HepG2 (cell line): ENCODE measurements around the gene ZFP92. TPM values are rescaled to one million over a fixed set of nuclear protein-coding genes. Genes with fewer than 3 reads are reported as not detected.

Experiments used
- ATAC-seq: fragments of 200-7000 bp; cut with Tn5 transposase; 3 replicates; pipeline ENCODE4 v1.9.1; 2020; ENCODE audit warnings: mild to moderate bottlenecking, moderate library complexity
- BruUV-seq: library from RNA; stranded (reverse); fragments of 400-500 nt; replicated peaks from 2 replicates; lab custom pipeline; 2021; lab: Mats Ljungman, UMichigan
- CTCF ChIA-PET: fragments of 300-600 bp; formaldehyde crosslinking; extraction: SDS; loops from one replicate; lab custom pipeline; 2021; ENCODE audit warnings: low total read pairs, inconsistent platforms, low intra/inter-chr PET ratio; lab: Yijun Ruan, JAX
- POLR2A ChIA-PET: fragments of 350-600 bp; sonication (Branson Sonifier 250); formaldehyde crosslinking; loops from one replicate; lab custom pipeline; 2020; ENCODE audit warnings: antibody characterized with exemption, inconsistent platforms; lab: Yijun Ruan, JAX
- DNase-seq: peaks from one replicate; pipeline ENCODE4 v3.0.0-alpha.2; 2015; ENCODE audit warnings: low spot score
- FAIRE-seq: peaks from 3 replicates; lab custom pipeline; 2011; peaks lifted over from hg19 to GRCh38; lab: Jason Lieb, UNC
- H2AFZ ChIP-seq: one replicate; pipeline ENCODE4 v1.6.1; 2011; ENCODE audit warnings: low read length, inconsistent platforms
- H3K27ac ChIP-seq: fragments of 300-600 bp; 3 replicates; pipeline ENCODE4 v1.8.0; 2011; ENCODE audit warnings: mixed run types, mild to moderate bottlenecking, mixed read lengths, low read length, inconsistent platforms; ENCODE audit not compliant: insufficient read depth; ENCODE audit errors: extremely low read length
- H3K27me3 ChIP-seq, 2 experiments: fragments of 200-600 bp in 1 of 2; 2 replicates in 1 of 2; 3 replicates in 1 of 2; pipeline versions ENCODE4 v1.6.0 to v1.8.0; 2011; ENCODE audit warnings: low read length in 2 of 2, mild to moderate bottlenecking in 2 of 2, moderate library complexity in 2 of 2, inconsistent platforms in 1 of 2; ENCODE audit not compliant: insufficient read depth in 2 of 2, control insufficient read depth in 1 of 2
- H3K36me3 ChIP-seq, 2 experiments: fragments of 200-600 bp in 1 of 2; replicated peaks in 1 of 2; 2 replicates in 1 of 2; 3 replicates in 1 of 2; pipeline versions ENCODE4 v1.5.1 to v1.8.0; 2011; ENCODE audit warnings: low read length in 2 of 2, inconsistent platforms in 1 of 2; ENCODE audit not compliant: insufficient read depth in 2 of 2, control insufficient read depth in 1 of 2
- H3K4me1 ChIP-seq: 2 replicates; pipeline ENCODE4 v1.5.1; 2012; ENCODE audit warnings: low read length, inconsistent platforms; ENCODE audit not compliant: insufficient read depth
- H3K4me2 ChIP-seq: 2 replicates; pipeline ENCODE4 v1.6.0; 2011; ENCODE audit warnings: low read depth, low read length, inconsistent platforms
- H3K4me3 ChIP-seq, 3 experiments: fragments of 200-600 bp in 1 of 3; sonication (generic), shearing (Covaris generic) in 1 of 3; replicated peaks in 1 of 3; 2 replicates each; pipeline ENCODE4 v1.5.1; 2011 to 2016; ENCODE audit warnings: low read length in 3 of 3, inconsistent platforms in 2 of 3, low read depth in 2 of 3, mild to moderate bottlenecking in 2 of 3, control low read depth in 1 of 3, mixed read lengths in 1 of 3; ENCODE audit not compliant: insufficient read depth in 1 of 3
- H3K79me2 ChIP-seq: one replicate; pipeline ENCODE4 v1.6.1; 2011; ENCODE audit warnings: low read length, inconsistent platforms; ENCODE audit not compliant: insufficient read depth
- H3K9ac ChIP-seq: 2 replicates; pipeline ENCODE4 v1.6.0; 2011; ENCODE audit warnings: mild to moderate bottlenecking, low read depth, low read length, inconsistent platforms; ENCODE audit not compliant: insufficient read depth
- H3K9me3 ChIP-seq: 2 replicates; pipeline ENCODE4 v1.5.1; 2012; ENCODE audit warnings: mild to moderate bottlenecking, low read length
- H4K20me1 ChIP-seq: 2 replicates; pipeline ENCODE4 v1.6.0; 2011; ENCODE audit warnings: inconsistent platforms, mild to moderate bottlenecking, low read length, moderate library complexity; ENCODE audit not compliant: insufficient read depth
- EEA1 ChIP-seq: sonication (generic); formaldehyde crosslinking; IDR thresholded peaks from 2 replicates; pipeline ENCODE4 v1.5.1; 2020; ENCODE audit warnings: mild to moderate bottlenecking, missing genetic modification reagents, borderline replicate concordance
- FOSL2 ChIP-seq: sonication (generic); formaldehyde crosslinking; IDR thresholded peaks from 2 replicates; pipeline ENCODE4 v1.4.0; 2020; ENCODE audit warnings: missing genetic modification reagents
- GFI1 ChIP-seq: sonication (generic); formaldehyde crosslinking; IDR thresholded peaks from 2 replicates; pipeline ENCODE4 v1.5.0; 2020; ENCODE audit warnings: missing genetic modification reagents, mild to moderate bottlenecking, borderline replicate concordance
- MYC ChIP-seq: sonication (generic); formaldehyde crosslinking; IDR thresholded peaks from 2 replicates; pipeline ENCODE4 v1.9.0; 2021; ENCODE audit warnings: missing genetic modification reagents, borderline replicate concordance
- RARG ChIP-seq: sonication (generic); formaldehyde crosslinking; IDR thresholded peaks from 2 replicates; pipeline ENCODE4 v1.4.0; 2020; ENCODE audit warnings: low read depth, mild to moderate bottlenecking, missing genetic modification reagents
- RELA ChIP-seq: sonication (generic); formaldehyde crosslinking; IDR thresholded peaks from 2 replicates; pipeline ENCODE4 v1.4.0; 2020; ENCODE audit warnings: missing genetic modification reagents
- TCF7 ChIP-seq: sonication (generic); IDR thresholded peaks from 2 replicates; pipeline ENCODE4 v1.6.1; 2016; ENCODE audit warnings: antibody characterized with exemption, low read depth
- ZFP62 ChIP-seq: sonication (generic); formaldehyde crosslinking; IDR thresholded peaks from 2 replicates; pipeline ENCODE4 v1.4.0; 2020; ENCODE audit warnings: missing genetic modification reagents
- ZNF383 ChIP-seq: sonication (generic); formaldehyde crosslinking; IDR thresholded peaks from 2 replicates; pipeline ENCODE4 v1.4.0; 2020; ENCODE audit warnings: missing genetic modification reagents, mild to moderate bottlenecking, borderline replicate concordance
- ZNF414 ChIP-seq: sonication (generic); formaldehyde crosslinking; IDR thresholded peaks from 2 replicates; pipeline ENCODE4 v1.5.0; 2020; ENCODE audit warnings: missing genetic modification reagents
- ZNF580 ChIP-seq: IDR thresholded peaks from 2 replicates; pipeline ENCODE4 v1.6.1; 2016; ENCODE audit warnings: low read depth, borderline replicate concordance
- WGBS: methylation state at CpG from one replicate; pipeline ENCODE4 v1.1.6; 2017; ENCODE audit warnings: low lambda C conversion rate; 5-methylcytosine and 5-hydroxymethylcytosine counted together
- in situ Hi-C: cut with HindIII; loops from 2 replicates; pipeline ENCODE4 v1.10.0; 2017; ENCODE audit warnings: low pct_unique_long_range_greater_than_20kb; ENCODE audit not compliant: extremely low pct_ligation_motif_present
- intact Hi-C: fragments of 100-400 bp; cut with micrococcal nuclease; formaldehyde crosslinking; loops from one replicate; pipeline ENCODE4 v1.10.0; 2022; ENCODE audit not compliant: unreplicated experiment
- polyA plus RNA-seq, 8 experiments: library from polyadenylated mRNA; depleted of rRNA in 3 of 8; stranded (reverse) in 7 of 8; unstranded in 1 of 8; fragments of >200 nt; fragmentation: Illumina TruSeq in 4 of 8; extraction: Trizol in 4 of 8; gene quantifications; 2 replicates each; pipeline versions ENCODE4 v1.2.1 to v1.2.3, GENCODE V29; 2011 to 2016; ENCODE audit warnings: low read depth in 4 of 8, missing spikeins in 1 of 8, mixed read lengths in 1 of 8; ENCODE audit not compliant: insufficient read depth in 1 of 8
- total RNA-seq, 5 experiments: library from RNA; depleted of rRNA; stranded (reverse); fragments of >200 nt; fragmentation: Illumina TruSeq; extraction: Trizol; gene quantifications; 2 replicates each; pipeline ENCODE4 v1.2.3, GENCODE V29; 2016; ENCODE audit warnings: low read depth in 1 of 5

ZFP92 gene
- total and polyA plus RNA-seq, 2 of the 13 experiments (the other 11 are each of a cell fraction or from before 2014, with no cell fraction given) = 0.02 TPM; not detected in 1

DNA sequence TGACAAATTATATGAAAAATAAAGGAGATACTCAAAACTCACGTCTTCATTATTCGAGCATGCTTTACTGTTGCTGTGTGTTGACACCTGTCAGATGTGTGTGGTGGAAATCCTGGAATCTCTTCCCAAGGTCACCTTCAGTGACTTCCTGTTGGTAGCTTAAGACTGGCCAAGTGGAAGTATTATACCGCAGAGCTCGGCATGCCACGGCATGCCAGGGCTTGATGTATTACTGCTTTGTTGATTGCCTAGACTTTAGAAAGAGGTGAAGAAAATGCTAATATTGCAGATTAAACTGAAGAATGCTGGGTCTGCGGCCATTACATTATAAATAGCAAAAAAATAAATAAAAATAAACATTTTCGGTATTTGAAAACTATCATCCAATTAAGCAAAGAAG, 30.0 kb downstream of the ZFP92 start (continued):
- TF ChIP-seq ZNF414 (CRISPR knock-in tag) = no peak

DNA sequence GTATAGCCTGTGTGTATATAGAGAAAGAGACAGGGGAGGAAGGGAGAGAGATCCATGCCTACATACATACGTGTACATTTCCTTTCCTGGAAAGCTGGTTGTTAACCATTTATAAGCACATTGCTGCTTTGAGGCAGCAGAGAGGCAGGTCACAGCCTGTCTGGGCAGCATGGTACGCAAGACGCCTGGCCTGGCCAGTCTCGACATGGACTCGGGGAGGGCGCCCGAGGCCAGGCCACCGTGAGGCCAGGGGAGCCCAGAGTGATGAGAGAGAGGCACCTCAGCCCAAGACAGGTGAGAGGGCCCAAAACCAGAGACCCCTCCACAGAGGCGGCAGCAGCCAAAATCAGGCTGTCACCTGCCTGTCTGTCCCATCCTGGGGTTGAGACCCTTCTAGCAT, 30.7 kb downstream of the ZFP92 start:
- Histone ChIP-seq H2AFZ (no peak overlapping the region), H3K79me2 (no peaks in the 10 kb centered on the region), H3K27ac (no peak overlapping the region), H3K9me3 (no peaks in the 10 kb centered on the region), H3K4me3 (no peak overlapping the region), H3K4me1 (no peaks in the 10 kb centered on the region), H3K36me3 (no peaks in the 10 kb centered on the region), H3K9ac (no peak overlapping the region), H3K4me2 (no peak overlapping the region), H3K27me3 (no peaks in the 10 kb centered on the region; a peak in 1 of 5 replicates), H4K20me1 (no peaks in the 10 kb centered on the region)
- in situ Hi-C loops = no loop called here
- ChIA-PET POLR2A (no interaction called here), CTCF (no interaction called here)
- ATAC-seq (no peak), DNase-seq (no peak), FAIRE-seq (no peak)
- intact Hi-C loops = no loop called here
- BruUV-seq = no TSS peak
- TF ChIP-seq MYC (CRISPR knock-in tag) (no peak), ZNF580 (CRISPR knock-in tag) (no peak), ZFP62 (CRISPR knock-in tag) (no peak), EEA1 (CRISPR knock-in tag) (no peak), ZNF383 (CRISPR knock-in tag) (no peak), GFI1 (no peak), TCF7 (no peak), FOSL2 (no peak), RELA (CRISPR knock-in tag) (no peak), RARG (CRISPR knock-in tag) (no peak)
- 11% methylated on average over 1 of the region's 9 CpGs for WGBS
